ENCODE data around the gene STRBP. TPM values are rescaled to one million over a fixed set of nuclear protein-coding genes. Genes with fewer than 3 reads are reported as not detected.

STRBP gene
- total and polyA plus RNA-seq, 2 experiments from 2014 or later, result 1.4 to 2.5 TPM

DNA sequence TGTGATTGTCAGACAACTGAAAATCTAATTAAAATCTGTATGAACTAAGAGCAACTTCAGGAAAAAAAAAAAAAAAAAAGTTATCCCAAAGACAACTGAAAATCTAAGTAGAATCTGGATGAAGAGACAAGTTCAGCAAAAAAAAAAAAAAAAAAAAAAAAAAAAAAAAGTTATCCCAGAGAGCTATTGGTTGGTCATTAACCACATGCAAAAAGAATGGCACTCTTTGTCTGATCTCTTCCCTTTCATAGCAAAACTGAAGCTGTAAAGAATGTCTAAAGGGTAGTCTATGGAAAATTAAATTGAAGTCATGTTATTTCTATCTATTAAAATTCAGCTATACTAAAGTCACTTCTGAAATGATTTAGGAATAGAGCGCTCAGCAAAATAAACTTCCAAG, 32.9 kb downstream of the STRBP start:
- no peak overlapping the region for H3K27ac ChIP-seq
- no peaks in the 10 kb centered on the region for H3K27me3 ChIP-seq (replicated peaks; ENCODE audit: insufficient read depth)
- no peaks in the 10 kb centered on the region for H3F3A ChIP-seq (ENCODE audit: insufficient read depth)
- DNase-seq, result no peak
- no peak overlapping the region for H3K4me2 ChIP-seq (ENCODE audit: unreplicated experiment)
- H3K9me3 ChIP-seq (ENCODE audit: low read depth), result no peaks in the 10 kb centered on the region
- 86 to 89% methylated on average over 1 of the region's 1 CpG for WGBS, 2 experiments (ENCODE audit: low coverage in 1 of 2, low lambda C conversion rate in 2 of 2, missing lambda C conversion rate in 2 of 2)
- no peak for TF ChIP-seq EZH2 (IDR thresholded peaks at IDR 0.05; ENCODE audit: insufficient read depth, poor library complexity, severe bottlenecking)
- no peak for TF ChIP-seq EZH2phosphoT487 (IDR thresholded peaks at IDR 0.05; ENCODE audit: insufficient read depth, low read depth)
- no peak overlapping the region for H3K4me3 ChIP-seq
- in situ Hi-C loops (cut with MboI), result no loop called here
- H4K20me1 ChIP-seq (ENCODE audit: insufficient read depth), result no peaks in the 10 kb centered on the region
- no peaks in the 10 kb centered on the region for H3K36me3 ChIP-seq (ENCODE audit: low read depth)
- no peak overlapping the region for H3K9ac ChIP-seq
- no peaks in the 10 kb centered on the region for H3K9me2 ChIP-seq (ENCODE audit: insufficient read depth)
- no peak overlapping the region for H2AFZ ChIP-seq
- H3K79me2 ChIP-seq (ENCODE audit: insufficient read depth), result no peaks in the 10 kb centered on the region
- no peaks in the 10 kb centered on the region for H3K4me1 ChIP-seq (ENCODE audit: insufficient read depth)

DNA sequence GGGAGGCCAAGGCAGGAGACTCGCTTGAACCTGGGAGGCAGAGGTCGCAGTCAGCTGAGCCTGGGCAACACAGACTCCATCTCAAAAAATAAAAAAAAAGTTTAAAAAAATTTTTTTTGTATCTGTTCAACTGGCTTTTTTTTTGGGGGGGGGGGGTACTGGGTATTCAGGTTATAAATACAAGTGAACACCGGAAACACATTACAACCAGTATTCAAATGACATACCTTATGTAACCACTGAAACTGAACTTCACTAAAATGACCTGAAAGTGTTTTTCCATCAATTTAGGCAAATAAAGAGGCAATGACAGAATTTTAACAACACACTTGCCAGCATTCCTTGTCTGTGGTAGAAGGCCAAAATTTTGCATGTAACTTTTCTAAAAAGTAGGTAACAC, 33.5 kb downstream of the STRBP start:
- H3K27ac ChIP-seq, result no peak overlapping the region
- no peaks in the 10 kb centered on the region for H3K9me2 ChIP-seq (ENCODE audit: insufficient read depth)
- TF ChIP-seq EZH2phosphoT487 (IDR thresholded peaks at IDR 0.05; ENCODE audit: insufficient read depth, low read depth) (no peak), EZH2 (IDR thresholded peaks at IDR 0.05; ENCODE audit: insufficient read depth, poor library complexity, severe bottlenecking) (no peak)
- in situ Hi-C loops (cut with MboI), result no loop called here
- no peak overlapping the region for H3K4me3 ChIP-seq
- no peak overlapping the region for H2AFZ ChIP-seq
- no peak overlapping the region for H3K4me2 ChIP-seq (ENCODE audit: unreplicated experiment)
- no peaks in the 10 kb centered on the region for H3K79me2 ChIP-seq (ENCODE audit: insufficient read depth)
- no peak for DNase-seq
- no peaks in the 10 kb centered on the region for H3F3A ChIP-seq (ENCODE audit: insufficient read depth)
- no peaks in the 10 kb centered on the region for H3K27me3 ChIP-seq (replicated peaks; ENCODE audit: insufficient read depth)
- H3K36me3 ChIP-seq (ENCODE audit: low read depth), result no peaks in the 10 kb centered on the region
- H3K9me3 ChIP-seq (ENCODE audit: low read depth), result no peaks in the 10 kb centered on the region
- no peak overlapping the region for H3K9ac ChIP-seq
- H4K20me1 ChIP-seq (ENCODE audit: insufficient read depth), result no peaks in the 10 kb centered on the region
- WGBS, 2 experiments (ENCODE audit: low coverage in 1 of 2, low lambda C conversion rate in 2 of 2, missing lambda C conversion rate in 2 of 2), result 91 to 93% methylated on average over 3 of the region's 3 CpGs
- no peaks in the 10 kb centered on the region for H3K4me1 ChIP-seq (ENCODE audit: insufficient read depth)

DNA sequence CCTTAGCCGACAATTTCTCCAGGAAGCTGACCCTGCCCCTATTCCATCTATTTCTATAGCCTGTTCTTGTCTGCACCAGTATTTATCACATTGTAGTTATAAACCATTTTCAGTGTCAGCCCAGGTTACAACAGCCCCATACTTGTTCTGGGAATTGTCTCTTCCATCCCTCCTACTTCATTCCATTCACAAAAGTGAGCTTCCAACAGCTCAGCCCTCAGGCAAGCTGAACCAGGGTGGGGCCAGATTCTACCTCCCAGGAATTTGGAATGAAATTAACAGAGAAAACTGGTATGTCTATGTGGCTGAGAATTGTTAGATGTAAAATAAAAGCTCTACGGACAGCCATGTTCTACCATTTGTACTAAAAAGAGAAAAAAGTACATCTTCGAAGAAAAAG, 36.1 kb downstream of the STRBP start:
- no peaks in the 10 kb centered on the region for H3K9me3 ChIP-seq (ENCODE audit: low read depth)
- no peaks in the 10 kb centered on the region for H3F3A ChIP-seq (ENCODE audit: insufficient read depth)
- no peak overlapping the region for H3K4me2 ChIP-seq (ENCODE audit: unreplicated experiment)
- no peaks in the 10 kb centered on the region for H3K27me3 ChIP-seq (replicated peaks; ENCODE audit: insufficient read depth)
- DNase-seq, result no peak
- H3K4me1 ChIP-seq (ENCODE audit: insufficient read depth), result no peaks in the 10 kb centered on the region
- H3K79me2 ChIP-seq (ENCODE audit: insufficient read depth), result no peaks in the 10 kb centered on the region
- H3K4me3 ChIP-seq, result no peak overlapping the region
- no peaks in the 10 kb centered on the region for H4K20me1 ChIP-seq (ENCODE audit: insufficient read depth)
- no peak for TF ChIP-seq EZH2 (IDR thresholded peaks at IDR 0.05; ENCODE audit: insufficient read depth, poor library complexity, severe bottlenecking)
- 73 to 85% methylated on average over 3 of the region's 3 CpGs for WGBS, 2 experiments (ENCODE audit: low coverage in 1 of 2, low lambda C conversion rate in 2 of 2, missing lambda C conversion rate in 2 of 2)
- H2AFZ ChIP-seq, result no peak overlapping the region
- no peak overlapping the region for H3K9ac ChIP-seq
- no peaks in the 10 kb centered on the region for H3K9me2 ChIP-seq (ENCODE audit: insufficient read depth)
- in situ Hi-C loops (cut with MboI), result no loop called here
- no peaks in the 10 kb centered on the region for H3K36me3 ChIP-seq (ENCODE audit: low read depth)
- H3K27ac ChIP-seq, result no peak overlapping the region

DNA sequence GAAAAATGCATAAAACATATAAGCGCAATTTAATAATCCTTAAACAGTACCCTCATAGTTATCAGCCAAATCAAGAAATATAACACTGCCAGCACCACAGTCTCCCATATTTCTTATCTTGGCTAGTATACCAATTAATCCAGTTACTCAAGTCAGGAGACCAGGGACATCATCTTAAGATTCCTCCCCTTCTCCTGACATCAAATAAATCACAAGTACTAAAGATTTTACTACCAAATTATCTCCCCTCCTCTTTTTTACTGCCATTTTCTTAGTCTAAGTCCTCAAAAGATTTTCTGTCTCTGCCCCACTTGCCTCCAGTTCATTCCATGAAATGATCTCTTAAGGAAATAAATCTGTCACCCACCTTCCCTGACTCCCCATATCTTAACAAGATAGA, 37.0 kb downstream of the STRBP start:
- in situ Hi-C loops (cut with MboI), result no loop called here

DNA sequence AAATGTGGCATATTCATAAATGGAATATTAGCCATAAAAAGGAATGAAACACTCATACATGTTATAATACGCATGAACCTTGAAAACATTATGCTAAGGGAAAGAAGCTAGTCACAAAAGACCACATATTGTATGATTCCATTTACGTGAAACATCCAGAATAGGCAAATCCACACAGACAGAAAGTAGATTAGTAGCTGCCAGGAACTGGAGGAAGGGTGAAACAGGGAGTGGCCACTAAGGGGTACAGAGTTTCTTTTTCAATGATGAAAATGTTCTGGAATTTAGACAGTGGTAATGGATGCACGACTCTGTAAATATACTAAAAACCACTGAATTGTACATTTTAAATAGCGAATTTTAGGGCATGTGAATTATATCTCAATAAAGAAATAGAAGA, 39.4 kb downstream of the STRBP start:
- H3F3A ChIP-seq (ENCODE audit: insufficient read depth), result peaks cover 15% of the 10 kb centered on the region; the same call in 1 of the 2 replicates
- TF ChIP-seq EZH2 (IDR thresholded peaks at IDR 0.05; ENCODE audit: insufficient read depth, poor library complexity, severe bottlenecking) (no peak), EZH2phosphoT487 (IDR thresholded peaks at IDR 0.05; ENCODE audit: insufficient read depth, low read depth) (no peak)
- WGBS, 2 experiments (ENCODE audit: low coverage in 1 of 2, low lambda C conversion rate in 2 of 2, missing lambda C conversion rate in 2 of 2), result 67 to 68% methylated on average over 4 of the region's 4 CpGs
- no peaks in the 10 kb centered on the region for H3K27me3 ChIP-seq (replicated peaks; ENCODE audit: insufficient read depth)
- no peaks in the 10 kb centered on the region for H3K9me3 ChIP-seq (ENCODE audit: low read depth)
- no peak overlapping the region for H3K4me2 ChIP-seq (ENCODE audit: unreplicated experiment)
- in situ Hi-C loops (cut with MboI), result no loop called here
- H3K36me3 ChIP-seq (ENCODE audit: low read depth), result no peaks in the 10 kb centered on the region
- DNase-seq, result no peak
- no peaks in the 10 kb centered on the region for H3K79me2 ChIP-seq (ENCODE audit: insufficient read depth)
- H3K4me1 ChIP-seq (ENCODE audit: insufficient read depth), result no peaks in the 10 kb centered on the region
- no peak overlapping the region for H3K4me3 ChIP-seq
- H4K20me1 ChIP-seq (ENCODE audit: insufficient read depth), result no peaks in the 10 kb centered on the region
- no peak overlapping the region for H2AFZ ChIP-seq
- no peak overlapping the region for H3K9ac ChIP-seq
- no peaks in the 10 kb centered on the region for H3K9me2 ChIP-seq (ENCODE audit: insufficient read depth)
- no peak overlapping the region for H3K27ac ChIP-seq

More for the DNA sequence above, 37.0 kb downstream of the STRBP start:
- no peak for TF ChIP-seq EZH2phosphoT487 (IDR thresholded peaks at IDR 0.05; ENCODE audit: insufficient read depth, low read depth)
- no peak for TF ChIP-seq EZH2 (IDR thresholded peaks at IDR 0.05; ENCODE audit: insufficient read depth, poor library complexity, severe bottlenecking)
- Histone ChIP-seq H3K4me3 (no peak overlapping the region), H3K4me1 (ENCODE audit: insufficient read depth) (no peaks in the 10 kb centered on the region), H3K27ac (no peak overlapping the region), H3K27me3 (replicated peaks; ENCODE audit: insufficient read depth) (no peaks in the 10 kb centered on the region), H3F3A (ENCODE audit: insufficient read depth) (no peaks in the 10 kb centered on the region), H2AFZ (no peak overlapping the region), H4K20me1 (ENCODE audit: insufficient read depth) (no peaks in the 10 kb centered on the region), H3K4me2 (ENCODE audit: unreplicated experiment) (no peak overlapping the region), H3K9me3 (ENCODE audit: low read depth) (no peaks in the 10 kb centered on the region), H3K9me2 (ENCODE audit: insufficient read depth) (no peaks in the 10 kb centered on the region), H3K36me3 (ENCODE audit: low read depth) (no peaks in the 10 kb centered on the region), H3K79me2 (ENCODE audit: insufficient read depth) (no peaks in the 10 kb centered on the region), H3K9ac (no peak overlapping the region)
- WGBS, 2 experiments (ENCODE audit: low coverage in 1 of 2, low lambda C conversion rate in 2 of 2, missing lambda C conversion rate in 2 of 2), result 91 to 95% methylated on average over 1 of the region's 1 CpG
- DNase-seq, result no peak
